Posterior cingulate gyrus (tissue), 11 donors: Measurements from ENCODE around the gene PRKN.
A peak's percentile ranks its signal among the peaks of the same experiment; 100 is the strongest.

Experiments used
- DNase-seq, 10 donors: peaks; one replicate each; pipeline versions ENCODE4 v3.0.0 to v3.0.0-alpha.2; 2020 to 2021; ENCODE audit warnings: mixed read lengths in 3 of 10
- intact Hi-C: fragments of 100-400 bp; cut with DNase I; formaldehyde crosslinking; loops from one replicate; pipeline ENCODE4 v1.15.1; 2023

PRKN gene

DNA sequence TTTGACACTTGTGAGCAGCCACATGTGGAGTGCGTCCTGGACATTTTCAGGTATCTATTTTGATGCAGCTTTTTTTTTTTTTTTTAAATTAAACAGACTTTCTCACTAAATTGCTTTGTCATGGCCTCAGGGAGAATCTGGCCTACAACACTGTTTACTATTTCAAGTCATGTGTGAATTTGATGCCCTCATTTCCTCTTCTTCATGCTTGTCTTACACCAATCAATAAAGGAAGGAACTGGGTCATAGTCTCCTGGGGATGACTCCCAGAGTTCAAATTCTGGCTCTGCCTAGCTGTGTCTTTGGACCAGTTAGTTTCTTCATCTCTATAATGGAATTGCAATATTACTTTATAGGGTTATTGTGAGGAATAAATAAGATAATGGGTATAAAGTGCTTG is 554.1 kb downstream of the PRKN start:
- DNase-seq: no peak
- intact Hi-C loops: no loop called here

DNA sequence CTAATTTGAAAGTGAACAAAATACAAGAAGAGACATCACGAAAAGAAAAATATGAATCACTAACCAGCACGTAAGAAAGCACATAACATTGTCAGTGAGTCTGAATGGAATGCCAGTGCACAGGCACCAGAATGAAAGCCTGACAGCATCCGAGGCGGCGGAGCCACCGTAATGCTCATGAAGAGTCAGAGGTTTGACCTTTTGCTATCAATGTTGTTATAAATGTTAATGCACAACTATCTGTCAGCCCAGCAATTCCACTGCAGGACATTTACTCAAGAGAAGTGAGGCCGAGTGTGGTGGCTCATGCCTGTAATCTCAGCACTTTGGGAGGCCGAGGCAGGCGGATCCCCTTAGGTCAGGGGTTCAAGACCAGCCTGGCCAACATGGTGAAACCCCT is 562.1 kb downstream of the PRKN start:
- intact Hi-C loops: no loop called here

DNA sequence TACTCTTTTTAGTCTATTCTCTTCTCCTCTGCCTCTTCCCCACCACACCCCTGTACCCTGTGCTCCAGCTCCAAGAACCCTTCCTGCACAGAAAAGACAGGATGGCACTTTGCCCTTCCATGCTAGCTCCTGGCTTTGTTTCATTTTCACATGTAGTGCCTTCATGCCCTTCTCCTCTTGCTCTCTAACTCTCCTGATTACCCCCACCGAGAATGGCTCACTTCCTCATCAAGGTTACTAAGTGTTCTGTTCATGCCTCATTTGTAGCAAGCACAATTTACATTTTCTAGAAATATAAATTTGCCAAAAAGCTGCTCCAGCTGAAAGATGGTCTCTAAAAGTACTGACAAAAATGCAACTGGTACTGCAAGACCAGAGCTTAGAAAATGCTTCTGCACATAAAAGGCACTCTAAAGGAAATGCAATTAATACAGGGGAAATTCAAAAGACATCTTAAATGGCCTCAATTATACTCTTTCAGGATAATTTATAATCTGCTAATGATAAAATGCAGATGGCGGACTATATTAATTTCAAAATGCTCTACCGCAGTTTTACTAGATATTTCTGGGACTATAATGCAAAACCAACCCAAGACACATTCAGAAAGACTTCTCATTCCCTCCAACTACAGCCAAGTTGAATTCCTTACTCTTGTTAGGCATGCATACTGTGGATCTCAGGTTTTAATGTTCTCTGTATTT is 570.2 kb downstream of the PRKN start:
- no peak for DNase-seq
- intact Hi-C loops: no loop called here

More for the DNA sequence above, 562.1 kb downstream of the PRKN start:
- DNase-seq: no peak

DNA sequence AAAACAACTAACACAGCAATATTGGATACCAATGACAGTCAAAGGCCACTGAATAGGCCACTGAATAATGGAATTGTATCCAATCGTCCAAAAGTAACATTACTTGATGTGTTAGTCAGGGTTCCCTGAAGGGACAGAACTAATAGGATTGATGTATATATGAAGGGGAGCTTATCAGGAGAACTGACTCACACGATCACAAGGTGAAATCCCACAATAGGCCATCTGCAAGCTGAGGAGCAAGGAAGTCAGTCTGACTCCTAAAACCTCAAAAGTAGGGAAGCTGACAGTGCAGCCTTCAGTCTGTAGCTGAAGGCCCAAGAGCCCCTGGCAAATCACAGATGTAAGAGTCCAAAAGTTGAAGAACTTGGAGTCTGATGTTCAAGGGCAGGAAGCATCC is 571.4 kb downstream of the PRKN start:
- DNase-seq: no peak
- intact Hi-C loops: no loop called here

DNA sequence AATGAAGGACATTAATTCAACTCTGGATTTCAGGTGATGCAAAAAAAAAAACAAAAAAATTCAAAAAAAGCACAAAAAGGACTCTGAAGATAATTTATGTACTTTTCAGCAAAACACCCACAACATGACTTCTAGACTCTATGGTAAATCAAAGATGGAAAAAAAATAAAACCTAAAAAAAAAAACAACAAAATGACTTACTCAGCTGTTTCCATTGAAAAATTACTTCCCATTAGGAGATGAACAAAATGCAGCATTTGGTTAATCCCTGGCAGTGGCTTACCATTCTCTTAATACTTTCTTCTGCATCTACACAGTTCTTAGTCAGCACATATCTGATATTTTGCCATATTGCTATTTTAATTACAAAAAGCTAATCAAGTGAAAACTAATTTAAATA is 572.6 kb downstream of the PRKN start:
- intact Hi-C loops: no loop called here
- no peak for DNase-seq

DNA sequence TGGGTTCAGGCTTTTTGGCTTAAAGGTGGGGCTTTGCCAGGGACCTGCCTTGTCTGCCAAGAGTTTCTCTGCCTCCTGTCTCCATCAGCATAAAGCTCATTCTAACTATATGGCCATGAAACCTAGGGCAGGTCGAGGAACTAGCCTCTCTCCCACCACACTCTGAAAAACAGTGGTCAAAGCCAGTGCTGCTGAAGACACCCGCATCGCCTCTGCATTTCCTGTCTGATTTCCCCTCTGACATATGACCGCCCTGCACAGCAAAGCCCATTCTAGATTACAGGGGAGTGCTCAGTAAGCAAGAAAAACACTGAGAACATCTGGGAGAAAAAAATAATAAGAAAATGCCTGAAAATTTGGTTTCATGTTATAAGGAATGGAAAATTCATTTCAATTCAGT is 573.6 kb downstream of the PRKN start:
- intact Hi-C loops: no loop called here
- DNase-seq: no peak

DNA sequence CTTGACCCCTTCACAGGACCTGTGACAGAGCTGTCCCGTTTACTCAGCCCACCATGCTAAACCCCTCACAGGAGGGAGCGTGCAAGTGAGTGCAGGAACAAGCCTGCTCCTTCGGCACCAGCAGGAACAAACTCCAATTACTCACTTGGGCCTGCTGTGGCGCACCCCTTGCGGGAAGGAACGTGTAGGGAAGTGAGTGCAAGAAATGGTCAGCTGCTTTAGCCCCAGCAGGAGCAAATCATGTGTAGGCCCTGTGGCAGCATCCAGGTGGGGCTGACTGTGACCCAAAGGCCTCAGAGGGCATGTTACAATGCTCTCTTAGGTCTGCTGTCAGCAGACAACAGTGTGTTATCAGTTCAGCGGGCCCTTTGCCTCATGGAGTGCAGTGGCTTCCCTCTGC is 574.4 kb downstream of the PRKN start:
- no peak for DNase-seq

DNA sequence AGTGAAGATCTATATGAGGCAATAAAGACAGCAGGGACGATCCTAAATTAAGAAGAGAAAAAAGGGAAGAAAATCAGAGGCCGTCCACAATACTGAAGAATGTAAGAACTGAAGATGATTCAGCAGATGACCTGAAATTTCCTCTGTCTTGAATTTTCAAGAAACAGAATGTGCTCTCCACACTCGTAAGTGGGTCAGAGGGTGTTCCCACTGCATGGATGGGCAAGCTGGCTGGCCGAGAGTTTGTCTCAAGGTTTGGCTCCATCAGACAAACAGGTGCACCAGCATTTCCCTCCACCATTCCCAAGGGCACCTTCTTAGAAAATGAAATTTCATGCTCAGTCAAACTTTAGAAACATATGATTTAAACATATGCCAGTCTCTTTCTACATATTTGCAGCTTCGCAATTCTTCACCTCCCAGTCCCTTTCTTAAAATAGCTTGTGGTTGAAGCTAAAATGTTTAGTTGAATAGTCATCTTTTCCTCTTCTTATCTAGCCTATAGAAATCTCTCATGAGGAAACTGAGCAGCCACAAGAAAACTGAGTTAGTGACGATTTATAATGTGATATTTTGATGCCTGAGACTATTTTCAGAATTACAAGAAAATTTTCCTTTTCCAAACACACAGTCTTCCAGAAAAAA is 576.4 kb downstream of the PRKN start:
- peak in 1 of 10 donors; percentile 39 for DNase-seq
- intact Hi-C loops: no loop called here

More for the DNA sequence above, 574.4 kb downstream of the PRKN start:
- intact Hi-C loops: no loop called here

DNA sequence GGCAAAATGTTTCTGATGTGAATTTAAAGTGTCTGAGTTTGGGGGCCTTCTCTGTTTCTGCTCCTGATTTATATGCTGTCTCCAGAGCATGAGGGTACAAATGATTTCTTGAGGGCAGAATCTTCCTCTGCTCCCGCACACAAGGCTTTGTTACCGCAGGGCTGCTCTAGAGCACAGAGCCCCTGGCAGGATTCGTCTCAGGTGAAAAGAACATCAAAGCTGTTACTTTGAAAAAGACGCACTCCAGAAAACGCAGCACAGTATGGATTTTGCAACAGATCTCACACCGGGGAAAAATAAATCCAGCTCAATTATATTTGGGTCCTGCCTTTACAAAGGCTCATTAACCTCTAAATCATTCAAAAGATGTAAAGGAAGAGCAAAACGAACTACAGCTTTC is 577.3 kb downstream of the PRKN start:
- DNase-seq: no peak
- intact Hi-C loops: no loop called here

DNA sequence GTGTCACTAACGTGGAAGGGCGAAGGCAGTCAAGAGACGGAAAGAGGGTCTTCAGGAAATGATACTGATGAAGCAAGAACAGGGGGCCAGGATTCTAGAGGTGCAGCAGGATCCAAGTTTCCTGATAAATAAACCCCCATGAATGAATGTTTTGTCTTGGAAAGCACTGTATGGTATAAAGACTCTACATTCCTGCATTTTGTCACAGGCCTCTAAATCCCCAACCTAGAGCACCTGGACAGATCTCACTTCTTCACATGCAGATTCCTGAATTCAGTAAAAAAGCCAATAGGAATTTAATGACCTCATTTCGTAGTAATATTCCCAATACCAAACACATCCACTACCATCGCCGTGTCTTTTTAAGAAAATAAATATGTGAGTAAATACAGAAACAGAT is 577.8 kb downstream of the PRKN start:
- intact Hi-C loops: no loop called here
- DNase-seq: no peak

DNA sequence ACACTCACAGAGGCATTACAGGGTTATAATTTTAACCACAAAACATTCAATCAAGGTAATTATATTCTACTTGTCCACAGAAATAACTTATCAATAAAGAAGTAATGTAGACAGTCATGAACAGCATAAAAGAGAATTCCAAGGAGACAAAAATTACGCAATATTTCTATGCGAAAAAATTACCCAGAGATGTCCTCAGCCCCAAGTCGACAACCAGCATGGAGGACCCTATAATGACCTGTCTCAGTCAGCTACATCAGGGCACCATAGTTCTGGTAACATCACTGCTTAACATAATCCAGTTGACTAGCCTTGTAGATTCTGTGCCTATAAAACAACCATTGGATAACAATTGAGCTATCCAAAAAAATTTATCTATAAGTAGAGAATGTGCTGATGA is 579.8 kb downstream of the PRKN start:
- DNase-seq: no peak
- intact Hi-C loops: no loop called here

DNA sequence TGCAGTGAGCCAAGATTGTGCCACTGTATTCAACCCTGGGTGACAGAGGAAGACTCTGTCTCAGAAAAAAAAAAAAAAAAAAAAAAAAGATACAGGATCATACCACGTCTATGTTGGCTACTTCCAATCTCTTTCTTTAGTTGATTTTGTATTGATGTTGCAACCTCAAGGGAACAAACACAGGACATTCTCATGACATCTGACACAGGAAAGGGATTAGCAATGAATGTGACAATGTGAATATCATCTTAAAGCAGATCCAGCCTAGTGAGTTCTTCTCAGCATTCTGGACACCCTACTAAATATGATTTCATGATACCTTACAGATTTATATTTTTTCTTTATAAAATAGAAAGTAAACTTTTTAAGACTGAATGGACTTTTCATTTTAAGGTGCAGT is 580.3 kb downstream of the PRKN start:
- DNase-seq: no peak
- intact Hi-C loops: no loop called here

DNA sequence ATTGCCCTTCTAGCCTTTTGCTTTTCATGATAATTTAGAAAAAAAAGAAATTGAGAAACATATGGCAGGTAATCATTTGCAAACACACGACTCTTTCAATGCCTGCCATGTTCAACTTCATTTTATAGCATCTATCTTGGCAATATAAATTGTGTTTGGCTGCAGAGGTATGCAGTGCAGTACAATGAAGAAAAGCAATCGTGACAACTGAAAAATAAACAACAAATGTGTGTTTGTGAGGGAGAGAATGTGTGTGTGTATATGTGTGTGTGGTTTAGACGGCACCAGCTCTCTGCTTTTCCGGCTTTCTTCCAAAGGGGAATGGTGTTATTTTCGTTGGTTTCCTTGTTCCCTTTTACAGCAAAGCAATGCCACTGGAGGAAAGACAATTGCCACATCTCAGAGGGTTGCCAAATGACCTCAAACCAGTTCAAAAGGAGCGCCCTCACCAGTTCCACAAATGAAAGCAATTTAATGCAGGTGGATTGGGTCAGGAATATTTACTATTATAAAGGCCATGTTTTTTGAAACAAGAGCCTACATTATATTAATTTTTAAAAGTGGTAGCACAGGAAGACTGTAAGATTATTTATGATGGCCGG is 587.2 kb downstream of the PRKN start:
- DNase-seq: no peak
- intact Hi-C loops: no loop called here

DNA sequence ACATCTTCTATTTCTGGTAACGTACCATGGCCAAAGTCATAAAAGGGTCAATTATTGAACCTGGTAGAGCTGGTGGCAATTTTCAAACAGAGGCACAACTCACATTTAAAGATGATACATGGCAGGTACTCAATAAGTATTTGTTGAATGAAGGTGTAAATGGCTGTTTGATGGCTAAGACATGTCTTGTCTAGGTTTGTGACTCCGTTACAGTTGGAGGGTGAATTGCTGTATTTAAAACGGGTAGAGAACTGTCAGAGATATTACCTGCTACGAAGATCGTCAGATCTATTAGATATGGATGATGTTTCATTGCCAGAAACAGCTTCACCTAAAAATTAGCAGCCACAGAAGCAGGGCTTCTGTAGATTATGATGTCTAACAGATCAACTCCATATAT is 601.9 kb downstream of the PRKN start:
- intact Hi-C loops: no loop called here
- DNase-seq: no peak

DNA sequence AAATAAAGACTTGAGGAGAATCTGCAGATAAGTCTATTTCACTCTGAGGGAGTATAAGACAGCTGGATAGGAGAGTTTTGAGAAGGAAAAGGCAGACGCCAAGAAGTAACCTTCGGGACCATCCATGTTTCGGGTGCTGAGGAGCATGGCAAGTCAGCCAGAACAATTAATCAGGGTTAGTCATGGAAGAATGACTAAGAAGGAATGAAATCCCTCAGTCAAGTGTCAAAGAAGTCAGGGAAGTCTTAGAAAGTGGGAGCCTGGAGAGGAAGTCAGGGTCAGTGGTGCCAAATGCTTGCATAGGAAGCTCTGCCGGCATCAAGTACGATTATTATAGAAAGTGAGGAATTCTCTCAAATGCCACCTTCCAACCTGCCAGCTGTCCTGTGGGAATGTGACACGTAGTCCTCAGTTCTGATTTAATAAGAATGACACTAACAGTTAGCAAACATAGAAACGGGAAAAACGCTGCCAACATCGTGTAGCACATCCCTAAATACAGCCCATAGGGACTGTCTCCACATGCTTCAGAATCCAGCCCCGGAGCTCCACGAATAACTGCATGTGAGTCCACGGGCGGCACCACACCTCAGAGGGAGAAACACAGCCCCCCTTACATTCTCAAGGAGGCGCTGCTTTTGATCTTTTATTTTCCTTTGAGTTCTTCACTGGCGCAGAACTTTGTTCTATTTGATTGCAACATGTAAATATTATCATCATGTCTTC is 602.7 kb downstream of the PRKN start:
- peak in 5 of 10 donors; percentile 13 to 81 (median 29) for DNase-seq

DNA sequence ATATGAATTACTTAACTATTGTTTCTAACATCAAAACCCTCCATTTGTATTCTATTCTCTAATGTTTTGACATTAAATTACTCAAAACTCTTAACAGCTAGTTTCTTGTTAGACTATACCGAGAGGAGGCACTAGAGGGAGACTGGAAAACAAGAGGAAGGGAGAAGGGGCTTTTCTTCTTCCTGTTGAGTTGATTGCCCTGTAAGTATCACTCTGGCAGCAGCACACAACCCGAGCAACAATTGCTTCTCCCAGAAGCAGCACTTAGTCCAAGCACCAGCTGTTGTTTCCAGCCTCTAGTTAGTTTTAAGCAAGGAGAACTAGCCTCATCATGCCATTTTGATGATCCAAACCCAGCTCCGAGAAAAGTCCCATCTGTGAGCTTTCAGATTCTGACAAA is 603.8 kb downstream of the PRKN start:
- no peak for DNase-seq

More for the DNA sequence above, 602.7 kb downstream of the PRKN start:
- intact Hi-C loops: no loop called here

DNA sequence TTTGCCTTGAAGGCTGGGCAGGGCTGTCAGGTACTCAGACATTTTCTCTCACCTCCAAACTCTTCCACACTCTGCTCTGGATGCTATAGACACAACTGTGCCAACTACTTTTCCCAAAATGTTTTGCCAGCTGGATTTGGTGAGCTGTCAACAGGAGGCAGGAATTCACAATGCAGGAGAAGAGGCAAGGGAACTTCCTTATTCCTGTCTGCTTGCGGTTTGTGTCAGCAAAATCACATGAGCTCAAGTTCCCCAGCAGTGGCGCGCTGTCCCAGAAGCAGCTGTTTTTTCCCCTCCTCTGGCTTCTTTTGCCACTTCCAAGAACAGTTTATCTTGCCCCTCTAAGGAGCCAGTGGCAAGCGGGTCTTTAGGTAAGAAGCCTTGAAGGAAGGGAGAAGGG is 608.2 kb downstream of the PRKN start:
- intact Hi-C loops: no loop called here
- DNase-seq: peak in 3 of 10 donors; percentile 14 to 84 (median 31)

More for the DNA sequence above, 603.8 kb downstream of the PRKN start:
- intact Hi-C loops: no loop called here

DNA sequence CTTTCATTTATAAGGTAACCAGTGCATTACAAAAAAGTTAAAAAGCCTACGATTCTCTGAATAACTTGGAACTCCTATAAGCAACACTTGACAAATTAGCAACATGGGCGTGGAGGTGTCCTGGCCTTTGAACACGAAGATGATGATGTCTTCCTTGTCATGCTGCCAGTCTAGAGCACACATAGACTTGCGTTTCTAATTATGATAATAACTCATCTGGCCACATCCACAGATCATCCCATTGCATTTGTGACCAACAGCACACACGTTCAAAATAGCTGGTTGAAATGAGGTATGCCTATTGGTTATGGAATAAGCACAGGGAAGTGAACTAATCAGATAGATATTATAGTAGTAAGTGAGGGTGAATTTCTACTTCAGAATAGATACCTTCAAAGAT is 608.9 kb downstream of the PRKN start:
- intact Hi-C loops: no loop called here
- no peak for DNase-seq

DNA sequence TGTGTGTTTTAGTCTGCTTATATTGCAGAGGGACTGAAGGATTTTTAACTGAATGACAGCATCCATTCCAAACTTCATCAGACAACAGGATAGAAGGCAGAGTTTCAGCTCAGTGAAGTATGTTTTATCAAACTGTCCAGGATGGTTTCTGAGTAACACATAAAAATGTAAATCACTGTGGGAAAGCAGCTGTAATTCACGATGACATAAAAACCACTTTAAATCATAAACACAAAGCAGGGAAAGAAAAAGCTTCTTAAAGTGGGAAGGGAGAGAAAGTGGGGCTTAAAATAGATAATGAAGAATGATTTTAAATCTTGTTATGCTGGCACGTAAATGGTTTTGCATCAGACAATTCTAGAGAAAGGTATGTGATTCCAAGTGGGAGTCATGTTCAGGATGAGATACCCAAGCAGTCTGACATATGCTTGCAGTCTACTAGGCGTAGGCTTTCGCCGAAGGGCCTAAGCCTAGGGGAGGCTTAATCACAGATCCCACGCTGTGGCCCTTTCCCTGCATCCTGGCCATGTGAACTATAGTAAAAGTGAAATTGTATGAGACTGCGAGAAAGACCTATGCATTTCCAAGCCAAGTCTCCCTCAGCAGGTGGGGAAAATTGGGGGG is 610.6 kb downstream of the PRKN start:
- intact Hi-C loops: no loop called here
- DNase-seq: peak in 1 of 10 donors; percentile 65

DNA sequence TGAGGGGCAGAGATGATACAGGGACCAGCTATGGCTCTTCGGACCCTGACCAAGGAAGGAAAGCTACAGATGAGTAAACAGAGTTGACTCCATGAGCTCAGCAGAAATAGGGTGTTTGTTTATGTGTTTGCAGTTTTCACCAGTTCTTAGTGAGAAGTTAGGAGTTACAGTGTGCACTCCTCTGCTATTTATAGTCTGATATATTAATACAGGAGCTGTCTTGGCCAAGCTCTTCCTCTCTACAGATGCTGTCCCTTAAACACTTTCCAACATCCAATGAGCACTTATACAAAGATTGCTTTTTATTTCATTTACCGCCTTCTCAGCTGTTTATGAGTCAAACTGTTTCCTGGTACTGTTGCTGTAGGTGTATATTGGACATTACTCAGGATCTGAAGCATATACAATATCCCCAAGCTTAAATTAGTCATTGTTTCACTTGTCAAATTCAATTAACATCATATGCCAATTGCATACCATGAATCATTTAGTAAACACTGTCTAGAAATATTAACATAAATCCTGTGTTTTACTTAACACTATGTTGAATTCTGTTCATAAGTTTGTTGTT is 618.0 kb downstream of the PRKN start:
- DNase-seq: no peak

DNA sequence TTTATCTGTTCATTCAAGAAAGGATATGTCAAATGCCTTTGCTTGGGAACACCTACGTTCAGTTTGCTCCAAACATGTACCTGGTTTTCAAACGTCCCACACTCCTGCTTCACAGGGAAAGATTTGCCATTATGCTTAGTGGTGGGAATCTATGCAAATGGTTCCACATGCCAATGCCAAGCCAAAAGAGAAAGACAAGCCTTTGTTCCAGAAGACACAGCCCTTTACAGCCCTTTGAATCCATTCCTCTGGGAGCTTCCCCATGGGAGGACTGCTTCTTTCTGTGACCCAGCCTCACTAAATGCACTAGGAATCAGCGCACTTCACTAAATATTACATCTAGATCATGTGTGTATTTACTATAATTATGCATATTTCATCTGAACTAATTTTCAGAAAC is 619.5 kb downstream of the PRKN start:
- intact Hi-C loops: no loop called here
- no peak for DNase-seq

More for the DNA sequence above, 618.0 kb downstream of the PRKN start:
- intact Hi-C loops: no loop called here
